CD4-positive, alpha-beta T cell treated with Interleukin-2 at 100 ng/mL for 4 hours (primary cell): ENCODE results near the gene FCN1.

ENCODE experiments used
- DNase-seq: peaks from one replicate; pipeline ENCODE4 v3.0.0-alpha.2; 2020; ENCODE audit warnings: low spot score

Gene FCN1

DNA sequence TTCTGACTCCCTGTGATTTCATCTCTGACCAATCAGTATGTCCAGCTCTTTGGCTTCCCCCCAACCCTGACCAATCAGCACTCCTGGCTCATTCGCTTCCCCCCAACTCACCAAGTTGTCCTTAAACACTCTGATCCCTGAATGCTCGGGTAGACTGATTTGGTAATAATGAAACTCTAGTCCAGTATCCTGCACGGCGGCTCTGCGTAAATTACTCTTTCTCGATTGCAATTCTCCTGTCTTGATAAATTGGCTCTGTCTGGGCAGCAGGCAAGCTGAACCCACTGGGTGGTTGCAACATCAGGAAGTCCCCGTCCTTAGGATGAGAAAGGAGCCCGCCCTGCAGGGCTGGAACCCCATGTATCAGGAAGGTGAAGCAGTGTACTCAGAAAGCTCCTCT, 26.7 kb downstream of the FCN1 start:
- no peak for DNase-seq

- DNase-seq: no peak
These were observed 27.6 kb downstream of the FCN1 start for GRCh38 chr9:134890155-134890495.

- DNase-seq: no peak
These were observed 28.1 kb downstream of the FCN1 start for GRCh38 chr9:134889386-134890154.

DNA sequence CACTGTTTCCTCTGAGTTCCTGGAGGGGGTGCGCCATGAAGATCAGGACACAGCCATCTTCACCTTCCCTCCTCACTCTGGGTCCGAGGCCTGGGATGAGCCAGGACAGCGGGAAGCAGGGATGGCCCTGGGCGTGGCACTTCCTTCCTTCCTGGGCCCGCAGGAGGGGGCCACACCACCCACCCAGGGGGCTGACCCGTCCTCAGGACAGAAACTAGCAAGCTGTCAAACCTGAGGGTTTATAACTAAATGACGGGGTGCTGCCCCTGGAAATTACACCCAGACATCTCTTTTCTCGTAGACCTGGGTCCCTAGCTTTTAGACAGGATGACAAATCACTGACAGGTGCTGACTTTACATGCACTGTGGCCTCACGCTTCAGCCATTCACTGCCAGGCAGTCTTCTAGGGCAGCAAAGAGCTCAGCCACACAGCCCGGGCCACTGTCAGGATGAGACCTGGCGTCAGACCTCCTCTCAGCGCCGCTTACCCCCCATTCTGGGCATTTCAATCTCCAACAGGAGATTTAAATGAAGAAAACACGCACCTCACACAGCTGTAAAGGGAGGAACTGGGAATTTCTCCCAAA, 29.0 kb downstream of the FCN1 start:
- DNase-seq: no peak

DNA sequence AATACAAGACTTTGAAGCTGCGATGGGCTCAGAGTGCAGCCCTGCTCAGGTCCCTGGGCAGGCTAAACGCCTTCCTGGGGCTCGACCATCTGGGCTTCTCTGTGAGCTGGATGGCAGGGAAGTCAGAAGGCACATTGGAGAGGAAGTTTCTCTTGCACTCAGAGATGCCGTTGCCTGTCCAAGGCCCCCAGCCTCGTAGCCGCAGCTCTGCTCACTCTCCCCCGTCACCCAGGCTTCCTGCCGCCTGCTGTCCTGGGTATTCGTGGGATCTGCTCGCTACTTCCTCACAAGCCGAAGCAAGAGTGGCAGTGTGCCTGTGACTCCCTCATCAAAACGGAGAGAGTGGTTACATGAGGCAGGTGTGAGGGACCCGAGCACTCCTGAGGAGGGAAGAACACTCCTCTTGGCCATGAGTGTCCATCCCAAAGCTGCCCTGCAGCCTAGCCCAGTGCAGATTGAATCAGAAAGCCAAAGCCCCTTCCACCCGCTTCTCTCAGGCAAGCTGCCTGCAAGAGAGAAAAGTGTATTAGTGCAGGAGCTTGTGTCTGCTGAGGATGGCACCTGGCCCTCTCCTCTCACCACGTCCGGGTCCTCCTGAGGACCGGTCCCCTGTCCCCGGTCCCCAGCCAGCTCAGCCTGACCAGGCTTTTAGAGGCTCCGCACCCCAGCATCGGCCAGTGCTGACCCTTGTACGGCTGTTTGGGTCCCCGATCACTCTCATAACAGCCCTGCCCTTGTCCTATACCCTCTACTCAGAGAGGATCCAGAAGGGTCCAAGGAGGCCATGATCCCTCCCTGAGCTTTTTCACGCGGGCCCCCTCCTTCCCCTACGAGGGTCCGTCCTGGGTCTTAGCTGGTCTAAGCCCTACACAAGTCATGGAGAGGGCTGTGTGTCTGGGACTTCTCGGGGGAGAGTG, 29.8 kb downstream of the FCN1 start:
- no peak for DNase-seq

GRCh38 chr9:134887219-134887618, 30.5 kb downstream of the FCN1 start:
- DNase-seq: no peak

DNA sequence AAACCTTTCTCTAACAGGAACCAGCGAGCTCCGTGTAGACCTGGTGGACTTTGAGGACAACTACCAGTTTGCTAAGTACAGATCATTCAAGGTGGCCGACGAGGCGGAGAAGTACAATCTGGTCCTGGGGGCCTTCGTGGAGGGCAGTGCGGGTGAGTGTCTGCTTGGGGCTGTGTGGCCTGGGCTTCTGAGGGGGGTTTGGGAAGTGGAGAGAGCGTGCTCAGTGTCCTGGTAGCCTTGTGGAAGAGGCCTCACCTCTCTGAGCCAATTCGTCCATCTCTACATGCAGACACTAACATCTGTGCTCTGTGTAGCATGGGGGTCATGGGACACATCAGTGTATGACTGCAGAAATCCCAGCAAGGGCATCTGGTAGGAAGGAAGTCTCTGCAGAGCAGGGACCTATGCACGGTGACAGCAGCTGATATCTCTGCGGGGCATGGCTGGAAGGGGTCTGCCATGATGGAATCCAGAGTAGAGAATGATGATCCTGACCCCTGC, 31.2 kb downstream of the FCN1 start:
- DNase-seq: no peak

DNA sequence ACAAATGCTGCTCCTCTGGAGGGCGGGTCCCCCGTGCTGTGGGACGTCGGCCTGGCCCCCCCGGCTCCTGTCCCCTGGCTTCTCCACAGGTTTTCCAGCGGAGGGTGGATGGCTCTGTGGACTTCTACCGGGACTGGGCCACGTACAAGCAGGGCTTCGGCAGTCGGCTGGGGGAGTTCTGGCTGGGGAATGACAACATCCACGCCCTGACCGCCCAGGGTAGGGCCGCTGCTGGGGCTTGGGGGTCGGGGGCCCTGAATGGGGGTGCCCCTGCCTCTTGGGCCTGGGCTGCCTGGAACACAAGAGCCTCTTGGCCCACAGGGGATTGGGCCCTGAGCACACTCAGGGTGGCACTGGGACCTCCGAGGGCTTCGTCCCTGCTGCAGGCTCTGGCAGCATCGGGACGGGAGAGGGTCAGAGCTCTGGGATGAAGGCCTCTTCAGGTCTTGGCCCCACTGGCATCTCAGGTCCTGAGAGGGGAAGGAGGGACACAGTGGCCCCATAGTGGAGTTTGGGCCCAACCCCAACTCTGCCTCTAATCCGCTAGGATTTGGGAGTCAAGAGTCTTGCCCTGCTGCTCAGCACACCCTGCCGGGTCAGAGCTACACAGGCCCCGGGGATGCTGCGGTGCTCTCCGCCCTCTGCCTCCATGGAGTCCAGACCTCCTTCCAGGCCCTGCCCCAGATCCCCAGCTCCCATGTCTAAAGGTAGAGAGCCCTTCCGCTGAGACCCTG, 31.9 kb downstream of the FCN1 start:
- no peak for DNase-seq

DNA sequence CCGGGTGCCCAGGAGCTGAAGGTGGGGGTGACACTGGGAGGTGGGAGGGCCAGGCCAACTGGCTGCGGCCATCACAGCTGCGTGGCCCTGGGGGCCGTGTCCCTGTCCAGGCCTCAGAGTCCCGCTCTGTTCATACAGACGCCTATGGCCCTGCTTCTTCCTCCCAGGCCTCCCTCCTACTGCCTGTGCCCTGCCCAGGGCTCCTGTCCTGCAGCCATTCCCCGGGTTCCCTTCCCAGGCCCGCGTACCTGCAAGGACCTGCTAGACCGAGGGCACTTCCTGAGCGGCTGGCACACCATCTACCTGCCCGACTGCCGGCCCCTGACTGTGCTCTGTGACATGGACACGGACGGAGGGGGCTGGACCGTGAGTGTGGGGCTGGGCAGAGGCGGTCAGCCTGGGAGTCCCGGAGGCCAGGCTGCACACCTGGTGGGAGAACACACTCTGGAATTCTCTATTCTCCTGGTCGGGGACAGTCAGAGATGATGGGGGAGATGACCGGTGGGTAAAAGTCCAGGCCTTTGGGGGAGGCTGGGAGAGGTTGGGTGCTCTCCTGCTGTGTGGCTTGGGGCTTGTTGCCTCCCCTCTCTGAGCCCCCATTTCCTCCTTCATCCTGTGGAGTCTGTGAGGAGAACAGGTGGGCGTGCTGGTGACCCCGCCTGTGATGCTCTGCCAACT, 32.6 kb downstream of the FCN1 start:
- DNase-seq: no peak

DNA sequence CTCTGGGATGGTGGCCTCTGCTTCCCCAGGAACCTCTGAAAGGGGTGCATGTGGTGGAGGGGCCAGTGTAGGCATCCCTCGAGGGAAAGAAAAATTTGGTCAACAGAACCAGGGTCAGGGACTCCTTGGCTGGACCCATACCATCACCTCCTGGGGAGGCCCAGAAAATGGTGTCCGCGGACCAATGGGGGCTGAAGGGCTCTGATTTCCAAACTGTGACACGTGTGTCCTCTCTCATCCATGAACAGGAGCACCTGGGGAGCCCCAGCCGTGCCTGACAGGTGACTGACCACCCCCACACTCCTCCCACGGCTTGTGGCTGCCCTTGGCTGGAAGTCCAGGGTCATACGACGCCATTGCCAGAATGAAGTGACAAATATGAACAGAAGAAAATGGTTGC, 33.2 kb downstream of the FCN1 start:
- no peak for DNase-seq

DNA sequence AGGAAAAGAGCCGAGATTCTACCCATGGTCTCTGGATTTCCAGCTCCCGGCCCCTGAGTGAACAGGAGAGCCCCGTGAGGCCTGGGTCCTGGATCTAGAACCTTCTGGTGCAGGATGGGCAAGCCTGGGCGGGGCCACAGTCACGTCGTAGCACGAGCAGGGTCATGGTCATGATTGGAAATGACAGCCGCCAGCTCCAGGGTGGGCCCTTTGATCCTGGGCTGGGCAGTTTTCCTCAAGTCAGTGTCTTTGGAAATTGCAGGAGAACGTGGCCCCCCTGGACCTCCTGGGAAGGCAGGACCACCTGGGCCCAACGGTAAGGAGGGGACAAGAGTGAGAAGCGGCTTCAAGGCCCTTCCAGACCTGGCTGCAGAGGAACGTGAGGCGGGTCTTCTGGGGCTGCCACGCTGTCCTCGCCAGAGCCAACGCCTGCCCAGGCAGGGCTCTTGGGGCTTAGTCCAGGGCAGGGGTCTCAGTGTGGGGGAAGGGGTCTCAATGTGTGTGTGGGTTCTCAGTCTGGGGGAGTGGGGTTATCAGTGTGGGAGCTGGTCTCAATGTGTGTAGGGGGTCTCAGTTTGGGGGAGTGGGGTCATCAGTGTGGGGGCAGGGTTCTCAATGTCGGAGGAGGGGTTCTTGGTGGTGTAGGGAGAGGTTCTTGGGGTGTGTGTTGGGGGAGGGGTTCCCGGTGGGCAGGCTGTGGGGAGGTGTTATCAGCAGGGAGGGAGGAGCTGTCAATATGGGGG, 34.5 kb downstream of the FCN1 start:
- DNase-seq: no peak

GRCh38 chr9:134882204-134882785, 35.4 kb downstream of the FCN1 start:
- DNase-seq: no peak

- no peak for DNase-seq
These were observed 36.4 kb downstream of the FCN1 start for GRCh38 chr9:134881313-134881670.

DNA sequence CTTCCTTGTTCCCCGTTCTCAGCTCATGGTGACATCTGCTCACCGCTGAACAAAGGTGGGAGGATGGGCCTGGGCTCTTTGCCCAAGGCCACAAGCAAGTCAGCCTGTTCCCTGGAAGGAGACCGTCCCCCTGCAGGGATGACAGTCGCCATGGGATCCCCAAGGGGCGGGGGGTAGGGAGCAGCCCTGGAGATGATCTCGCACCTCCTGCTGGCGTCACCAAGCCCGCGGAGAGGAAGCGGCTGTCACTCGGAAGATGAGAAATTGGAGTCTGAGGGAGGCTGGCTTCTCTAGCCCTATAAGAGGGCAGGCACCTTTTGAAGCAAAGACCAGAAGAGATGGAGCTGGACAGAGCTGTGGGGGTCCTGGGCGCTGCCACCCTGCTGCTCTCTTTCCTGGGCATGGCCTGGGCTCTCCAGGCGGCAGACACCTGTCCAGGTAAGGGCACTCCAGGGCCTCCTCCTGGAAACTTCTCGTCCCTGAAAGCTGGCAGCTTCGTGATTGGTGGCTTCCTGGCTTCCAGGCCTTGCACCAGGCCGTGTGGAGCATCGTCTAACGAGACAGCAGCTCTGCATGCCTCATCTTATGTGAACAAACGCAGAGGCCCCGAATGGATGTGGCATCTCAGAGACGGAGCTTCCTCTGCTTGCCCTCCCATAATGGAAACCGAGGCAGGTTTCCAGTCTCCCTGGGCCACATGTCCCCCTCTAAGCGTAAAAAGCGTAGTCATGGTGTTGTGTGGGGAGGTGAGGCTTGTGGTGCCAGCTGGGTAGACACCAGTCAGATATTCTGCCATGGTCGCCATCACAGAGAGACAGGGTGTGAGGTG, 37.0 kb downstream of the FCN1 start, which contains the start of gene FCN2:
Gene FCN2 (plus strand): TSS at position 327 of the 829 bp plus-strand sequence. CDS start 12 bp downstream, at position 339.
- no peak for DNase-seq

DNA sequence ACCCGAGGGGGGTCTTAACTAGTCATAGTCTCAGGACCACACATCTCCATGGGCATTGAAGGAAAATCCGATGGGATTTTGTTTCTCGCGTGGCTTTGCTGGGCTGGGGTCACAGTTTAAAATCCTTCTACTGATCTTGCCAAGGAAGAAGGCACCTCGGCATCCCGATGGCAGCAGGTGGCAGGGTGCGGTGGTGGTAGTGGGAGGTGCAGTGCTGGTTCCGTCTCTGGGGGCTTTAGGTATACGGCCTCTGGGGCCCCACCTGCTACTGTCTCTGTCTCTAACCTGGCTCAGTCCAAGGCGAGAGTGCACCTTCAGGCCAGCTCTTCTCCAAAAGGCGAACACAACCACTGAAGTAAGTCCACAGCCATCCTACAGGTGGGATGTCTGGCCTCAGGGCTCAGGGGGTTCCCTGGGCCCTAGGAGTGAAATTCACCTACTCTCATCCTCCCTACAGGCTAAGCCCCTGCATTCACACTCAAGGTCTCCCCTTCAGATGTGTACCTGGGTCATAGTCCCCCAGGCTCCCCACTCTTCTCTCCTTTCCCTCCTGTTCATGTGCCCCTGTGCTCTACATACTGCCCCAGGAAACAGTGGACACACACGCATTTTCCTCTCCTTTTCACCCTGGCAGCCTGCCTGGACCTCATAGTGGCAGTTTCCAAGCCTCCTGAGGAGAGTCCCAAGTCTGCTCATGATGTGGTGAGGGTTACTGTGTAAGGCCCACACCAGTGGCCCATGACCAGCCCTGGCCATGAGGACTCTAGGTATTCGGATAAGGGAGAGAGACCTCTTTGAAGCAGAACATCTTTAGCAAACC, 37.8 kb downstream of the FCN1 start:
- no peak for DNase-seq

DNA sequence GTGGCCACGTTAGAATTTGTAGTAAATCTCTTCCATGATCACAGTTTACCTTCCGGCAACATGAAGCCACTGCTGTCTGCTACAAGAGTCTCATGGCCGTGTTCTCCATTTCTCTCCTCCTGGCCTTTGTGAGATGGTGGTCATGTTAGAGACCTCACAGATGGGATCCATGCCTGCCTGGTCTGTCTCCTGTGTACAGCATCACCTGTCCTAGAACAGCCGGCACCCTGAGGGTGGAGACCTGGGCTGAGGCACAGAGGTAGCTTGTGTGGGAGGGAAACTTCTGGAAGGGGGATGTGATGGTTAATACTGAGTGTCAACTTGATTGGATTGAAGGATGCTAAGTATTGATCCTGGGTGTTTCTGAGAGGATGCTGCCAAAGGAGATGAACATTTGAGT, 40.2 kb downstream of the FCN1 start:
- no peak for DNase-seq

DNA sequence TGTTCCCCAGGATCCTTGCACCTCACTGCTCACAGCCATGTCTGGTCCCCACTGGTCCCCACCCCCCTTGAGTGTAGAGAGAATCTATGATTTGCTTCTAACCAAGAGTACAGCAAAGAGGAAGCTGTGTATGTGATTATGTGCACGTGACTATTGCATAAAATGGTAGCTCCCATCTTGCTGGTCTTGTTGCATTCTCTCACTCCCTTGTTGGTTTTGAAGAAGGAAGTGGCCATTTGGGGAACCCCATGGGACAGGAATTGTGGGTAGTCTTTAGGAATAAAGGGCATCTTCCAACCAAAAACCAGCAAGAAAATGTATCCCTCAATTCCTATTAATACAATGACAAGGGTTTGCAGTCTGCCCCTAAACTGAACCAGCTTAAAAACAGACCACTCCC, 42.3 kb downstream of the FCN1 start:
- no peak for DNase-seq

DNA sequence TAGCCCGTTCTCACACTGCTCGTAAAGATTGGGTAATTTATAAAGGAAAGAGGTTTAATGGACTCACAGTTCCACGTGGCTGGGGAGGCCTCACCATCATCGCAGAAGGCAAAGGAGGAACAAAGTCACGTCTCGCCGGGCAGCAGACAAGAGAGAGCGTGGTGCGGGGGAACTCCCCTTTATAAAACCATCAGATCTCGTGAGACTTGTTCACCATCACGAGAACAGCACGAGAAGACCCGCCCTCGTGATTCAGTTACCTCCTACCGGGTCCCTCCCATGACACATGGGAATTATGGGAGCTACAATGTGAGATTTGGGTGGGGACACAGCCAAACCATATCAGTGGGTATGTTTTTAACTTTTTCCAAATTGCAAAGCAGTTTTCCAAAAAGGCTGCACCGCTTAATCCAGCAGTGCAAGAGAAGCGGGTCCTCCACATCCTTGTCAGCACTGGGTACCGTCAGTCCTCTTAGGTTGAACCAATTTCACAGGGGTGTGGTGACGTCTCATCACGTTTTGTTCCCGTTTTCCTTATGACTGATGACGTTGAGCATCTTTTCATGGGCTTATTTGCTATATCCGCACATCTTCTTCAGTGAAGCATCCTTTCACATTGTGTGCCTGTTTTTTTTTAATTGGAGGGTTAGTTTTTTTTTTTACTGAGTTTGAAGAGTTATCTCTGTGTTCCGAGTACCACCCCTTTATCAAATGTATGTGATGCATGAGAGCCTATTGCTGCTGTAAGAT, 45.1 kb downstream of the FCN1 start:
- no peak for DNase-seq
